ENCODE measurements around the gene ENPP3. TPM values are rescaled to one million over a fixed set of nuclear protein-coding genes. Genes with fewer than 3 reads are reported as not detected.

ENPP3 gene
- total RNA-seq, result 10 to 100 TPM in 1 of 2 donors, 1 to 10 TPM in 1; 2.2 to 25.0 TPM

- Histone ChIP-seq H3K4me3 (no peak within 1 kb of the TSS), H3K9me3 (no peaks in the 10 kb centered on the region), H3K36me3 (no peaks in the 10 kb centered on the region), H3K4me1 (replicated peaks) (no peaks in the 10 kb centered on the region), H3K27me3 (replicated peaks; ENCODE audit: insufficient read depth) (no peaks in the 10 kb centered on the region), H3K27ac (no peak within 1 kb of the TSS)
- DNase-seq (ENCODE audit: low spot score), result no peak
- 44% methylated on average over 10 of the region's 10 CpGs for WGBS
- TF ChIP-seq POLR2A (IDR thresholded peaks at IDR 0.05), result no peak
- no peak for TF ChIP-seq POLR2AphosphoS5 (IDR thresholded peaks at IDR 0.05)
- TF ChIP-seq, protein P1, sequence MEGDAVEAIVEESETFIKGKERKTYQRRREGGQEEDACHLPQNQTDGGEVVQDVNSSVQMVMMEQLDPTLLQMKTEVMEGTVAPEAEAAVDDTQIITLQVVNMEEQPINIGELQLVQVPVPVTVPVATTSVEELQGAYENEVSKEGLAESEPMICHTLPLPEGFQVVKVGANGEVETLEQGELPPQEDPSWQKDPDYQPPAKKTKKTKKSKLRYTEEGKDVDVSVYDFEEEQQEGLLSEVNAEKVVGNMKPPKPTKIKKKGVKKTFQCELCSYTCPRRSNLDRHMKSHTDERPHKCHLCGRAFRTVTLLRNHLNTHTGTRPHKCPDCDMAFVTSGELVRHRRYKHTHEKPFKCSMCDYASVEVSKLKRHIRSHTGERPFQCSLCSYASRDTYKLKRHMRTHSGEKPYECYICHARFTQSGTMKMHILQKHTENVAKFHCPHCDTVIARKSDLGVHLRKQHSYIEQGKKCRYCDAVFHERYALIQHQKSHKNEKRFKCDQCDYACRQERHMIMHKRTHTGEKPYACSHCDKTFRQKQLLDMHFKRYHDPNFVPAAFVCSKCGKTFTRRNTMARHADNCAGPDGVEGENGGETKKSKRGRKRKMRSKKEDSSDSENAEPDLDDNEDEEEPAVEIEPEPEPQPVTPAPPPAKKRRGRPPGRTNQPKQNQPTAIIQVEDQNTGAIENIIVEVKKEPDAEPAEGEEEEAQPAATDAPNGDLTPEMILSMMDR (IDR thresholded peaks at IDR 0.05), result no peak
- intact Hi-C loops (cut with DNase I), result no loop called here
These were observed at the start of gene ENPP3 for GRCh38 chr6:131636880-131637792. TSS of gene ENPP3 (plus strand) at chr6:131637302. CDS start at chr6:131637385, 83 bp downstream.

- H3K9me3 ChIP-seq, result no peaks in the 10 kb centered on the region
- H3K27me3 ChIP-seq (replicated peaks; ENCODE audit: insufficient read depth), result no peaks in the 10 kb centered on the region
- peaks cover 7 to 13% of the 10 kb centered on the region in 2 donors for H3K36me3 ChIP-seq
- intact Hi-C loops (cut with DNase I), result no loop called here
- DNase-seq (ENCODE audit: low spot score), result no peak
- H3K27ac ChIP-seq, result no peak overlapping the region
- WGBS, result 89% methylated on average over 4 of the region's 4 CpGs
- H3K4me3 ChIP-seq, result no peak overlapping the region
- TF ChIP-seq POLR2A (IDR thresholded peaks at IDR 0.05) (no peak), POLR2AphosphoS5 (IDR thresholded peaks at IDR 0.05) (no peak)
- TF ChIP-seq, protein P1 (IDR thresholded peaks at IDR 0.05), result no peak
- H3K4me1 ChIP-seq (replicated peaks), result no peaks in the 10 kb centered on the region
These were observed 49.2 kb upstream of the ENPP3 start for GRCh38 chr6:131587909-131588308.

GRCh38 chr6:131588643-131589042 lies 48.5 kb upstream of the ENPP3 start:
- no peaks in the 10 kb centered on the region for H3K27me3 ChIP-seq (replicated peaks; ENCODE audit: insufficient read depth)
- 83% methylated on average over 2 of the region's 2 CpGs for WGBS
- TF ChIP-seq POLR2A (IDR thresholded peaks at IDR 0.05), result no peak
- TF ChIP-seq, protein P1 (IDR thresholded peaks at IDR 0.05), result no peak
- no peak for TF ChIP-seq POLR2AphosphoS5 (IDR thresholded peaks at IDR 0.05)
- peaks cover 5 to 8% of the 10 kb centered on the region in 2 donors for H3K36me3 ChIP-seq
- H3K27ac ChIP-seq, result no peak overlapping the region
- no peaks in the 10 kb centered on the region for H3K4me1 ChIP-seq (replicated peaks)
- no peaks in the 10 kb centered on the region for H3K9me3 ChIP-seq
- H3K4me3 ChIP-seq, result no peak overlapping the region
- no peak for DNase-seq (ENCODE audit: low spot score)
- intact Hi-C loops (cut with DNase I), result no loop called here

DNA sequence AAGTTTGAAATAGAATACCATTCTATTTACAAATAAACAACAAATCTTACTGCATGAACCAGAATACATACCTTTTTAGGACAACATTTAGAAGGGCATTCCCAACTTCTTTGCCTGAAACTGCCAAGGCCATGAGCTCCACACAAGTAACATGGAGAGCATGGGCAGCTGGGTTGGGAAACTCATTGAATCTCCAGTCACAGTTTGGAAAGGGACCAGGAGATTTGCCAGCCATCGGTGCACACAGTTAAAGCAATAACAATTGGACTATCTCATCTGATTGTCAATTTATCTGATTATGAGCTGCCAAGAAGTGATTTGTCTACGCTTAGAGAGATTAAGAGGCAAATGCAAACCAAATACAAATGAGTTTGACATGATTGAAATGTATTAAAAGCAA lies 44.2 kb upstream of the ENPP3 start:
- WGBS, result 78% methylated on average over 2 of the region's 2 CpGs

More for the DNA sequence above, 44.2 kb upstream of the ENPP3 start:
- TF ChIP-seq POLR2AphosphoS5 (IDR thresholded peaks at IDR 0.05), result no peak
- TF ChIP-seq, protein P1 (IDR thresholded peaks at IDR 0.05), result no peak
- TF ChIP-seq POLR2A (IDR thresholded peaks at IDR 0.05), result no peak
- Histone ChIP-seq H3K36me3 (peaks cover 5 to 11% of the 10 kb centered on the region in 2 donors), H3K9me3 (no peaks in the 10 kb centered on the region), H3K27ac (no peak overlapping the region), H3K4me1 (replicated peaks) (no peaks in the 10 kb centered on the region), H3K27me3 (replicated peaks; ENCODE audit: insufficient read depth) (no peaks in the 10 kb centered on the region), H3K4me3 (no peak overlapping the region)
- intact Hi-C loops (cut with DNase I), result loop anchor here (10.0 kb wide), 1 partner anchor 708 kb away; no protein-coding TSS in a partner anchor
- no peak for DNase-seq (ENCODE audit: low spot score)
